ENCODE data around the gene PCSK6.

Gene PCSK6

GRCh38 chr15:101326462-101327146, 162.9 kb downstream of the PCSK6 start:
- DNase-seq (ENCODE audit: low spot score), result no peak

- DNase-seq (ENCODE audit: low spot score), result no peak
Observed at GRCh38 chr15:101326026-101326315, 163.5 kb downstream of the PCSK6 start.

GRCh38 chr15:101325263-101326025, 164.1 kb downstream of the PCSK6 start:
- no peak for DNase-seq (ENCODE audit: low spot score)

- no peak for DNase-seq (ENCODE audit: low spot score)
Observed at GRCh38 chr15:101324524-101325177, 164.9 kb downstream of the PCSK6 start.

GRCh38 chr15:101323793-101324523, 165.5 kb downstream of the PCSK6 start:
- DNase-seq (ENCODE audit: low spot score), result no peak

GRCh38 chr15:101322854-101323477, 166.5 kb downstream of the PCSK6 start:
- no peak for DNase-seq (ENCODE audit: low spot score)

- DNase-seq (ENCODE audit: low spot score), result no peak
Observed at GRCh38 chr15:101322016-101322695, 167.4 kb downstream of the PCSK6 start.

GRCh38 chr15:101320501-101321052, 168.9 kb downstream of the PCSK6 start:
- peak; percentile 82 for DNase-seq (ENCODE audit: low spot score)

GRCh38 chr15:101318839-101319238, 170.7 kb downstream of the PCSK6 start:
- no peak for DNase-seq (ENCODE audit: low spot score)

GRCh38 chr15:101318147-101318819, 171.2 kb downstream of the PCSK6 start:
- DNase-seq (ENCODE audit: low spot score), result no peak

GRCh38 chr15:101317336-101317872, 172.1 kb downstream of the PCSK6 start:
- DNase-seq (ENCODE audit: low spot score), result no peak

- no peak for DNase-seq (ENCODE audit: low spot score)
Observed at GRCh38 chr15:101316529-101316928, 173.0 kb downstream of the PCSK6 start.

- no peak for DNase-seq (ENCODE audit: low spot score)
Observed at GRCh38 chr15:101315736-101316135, 173.8 kb downstream of the PCSK6 start.

GRCh38 chr15:101314336-101315125, 175.0 kb downstream of the PCSK6 start:
- no peak for DNase-seq (ENCODE audit: low spot score)

GRCh38 chr15:101313041-101313761, 176.3 kb downstream of the PCSK6 start:
- DNase-seq (ENCODE audit: low spot score), result no peak

- DNase-seq (ENCODE audit: low spot score), result no peak
Observed at GRCh38 chr15:101310508-101310907, 179.0 kb downstream of the PCSK6 start.

GRCh38 chr15:101310161-101310480, 179.4 kb downstream of the PCSK6 start:
- no peak for DNase-seq (ENCODE audit: low spot score)

GRCh38 chr15:101309436-101310160, 179.9 kb downstream of the PCSK6 start:
- DNase-seq (ENCODE audit: low spot score), result no peak

All from activated CD4-positive, alpha-beta T cell treated with anti-CD3 and anti-CD28 coated beads, Interleukin-2, Interleukin-4, amounts not matched to agents 100 ng/mL and 50 ng/mL, durations not matched to agents 16 hours and 8 hours (primary cell).